Psoas muscle (tissue), 8 donors: Measurements from ENCODE around the gene CYP27B1. TPM values are rescaled to one million over a fixed set of nuclear protein-coding genes. Genes with fewer than 3 reads are reported as not detected.
A peak's percentile ranks its signal among the peaks of the same experiment; 100 is the strongest.

ENCODE experiments used
- ATAC-seq, 4 donors: fragments of 200-7000 bp; cut with Tn5 transposase; one replicate each; pipeline ENCODE4 v1.9.1; 2020; ENCODE audit warnings: moderate library complexity in 3 of 4, mild to moderate bottlenecking in 2 of 4
- DNase-seq, 2 donors: peaks; one replicate each; pipeline ENCODE4 v3.0.0-alpha.2; 2020
- H3K27ac ChIP-seq: fragments of 200-600 bp; one replicate; pipeline ENCODE4 v1.8.0; 2022
- H3K27me3 ChIP-seq, 3 donors: fragments of 200-600 bp in 1 of 3; one replicate each; pipeline versions ENCODE4 v1.6.1 to v1.8.0; 2013 to 2022; ENCODE audit warnings: low read length in 2 of 3, mild to moderate bottlenecking in 2 of 3, moderate library complexity in 1 of 3; ENCODE audit not compliant: insufficient read depth in 3 of 3
- H3K36me3 ChIP-seq, 2 donors: fragments of 200-600 bp in 1 of 2; one replicate each; pipeline versions ENCODE4 v1.6.1 to v1.8.0; 2013 to 2022; ENCODE audit warnings: low read depth in 1 of 2, mild to moderate bottlenecking in 1 of 2, moderate library complexity in 1 of 2; ENCODE audit not compliant: insufficient read depth in 1 of 2
- H3K4me1 ChIP-seq: fragments of 200-600 bp; one replicate; pipeline ENCODE4 v1.8.0; 2022
- H3K4me3 ChIP-seq: fragments of 200-600 bp; one replicate; pipeline ENCODE4 v1.8.0; 2022; ENCODE audit warnings: mild to moderate bottlenecking
- H3K9me3 ChIP-seq: fragments of 200-600 bp; one replicate; pipeline ENCODE4 v1.8.0; 2022
- CTCF ChIP-seq: fragments of 200-600 bp; IDR thresholded peaks from one replicate; pipeline ENCODE4 v1.8.0; 2022; ENCODE audit warnings: antibody characterized with exemption
- WGBS, 3 donors: extraction: QIAGEN DNeasy Blood & Tissue Kit; methylation state at CpG; one replicate each; pipeline versions ENCODE4 v1.1.6 to v1.1.7; 2013; 5-methylcytosine and 5-hydroxymethylcytosine counted together
- intact Hi-C, 2 donors: fragments of 100-400 bp; cut with DNase I; formaldehyde crosslinking; loops; one replicate each; pipeline versions ENCODE4 v1.11.0 to v1.14.2; 2022
- polyA plus RNA-seq, 3 donors: library from polyadenylated mRNA; stranded (reverse); fragments of 200-250 nt; gene quantifications; one replicate each; pipeline ENCODE4 v1.2.3, GENCODE V29; 2013
- total RNA-seq, 4 donors: library from RNA; stranded (reverse); fragmentation: NEBNext Ultra II Directional in 2 of 4; extraction: Animal tissue kit (Norgen Biotek cat#: 25700) in 2 of 4; gene quantifications; one replicate each; pipeline versions ENCODE4 v1.2.1 to v1.2.4, GENCODE V29; 2021 to 2023
- donor health status: healthy with polysubstance abuse.
- donor health status: DM: no; HTN: no; CAD: no; lungs with moderate emphysema.
- donor health status: Bipolar disorder and iron deficiency.
- donor health status: healthy.
- donor health status: DM: yes; HTN: yes; CAD: no.
- donor health status: DM: no; HTN: no; CAD: no.
- donor health status: DM: no; HTN: no; CAD: no.
- donor health status: DM: yes; HTN: yes; CAD: no.

Gene CYP27B1
- total and polyA plus RNA-seq, 7 donors = 0.06 to 0.54 (median 0.42) TPM; not detected in 2

GRCh38 chr12:57757771-57758170 is 9.1 kb downstream of the CYP27B1 start:
- H3K27me3 ChIP-seq = peaks cover 0 to 17% (median 1%) of the 10 kb centered on the region in 3 donors
- no peaks in the 10 kb centered on the region for H3K9me3 ChIP-seq
- no peak for TF ChIP-seq CTCF
- H3K36me3 ChIP-seq = peaks cover 0 to 21% of the 10 kb centered on the region in 2 donors
- H3K4me3 ChIP-seq = no peak overlapping the region
- ATAC-seq (no peak), DNase-seq (no peak)
- 87 to 91% (median 89%) methylated on average over 4 of the region's 4 CpGs for WGBS, 3 donors
- H3K27ac ChIP-seq = no peak overlapping the region
- intact Hi-C loops = no loop called here
- peaks cover 9% of the 10 kb centered on the region for H3K4me1 ChIP-seq

GRCh38 chr12:57756406-57757341 is 10.2 kb downstream of the CYP27B1 start:
- Histone ChIP-seq H3K4me3 (peak overlapping the region; percentile 72), H3K4me1 (peaks cover 9% of the 10 kb centered on the region), H3K36me3 (peaks cover 0 to 21% of the 10 kb centered on the region in 2 donors), H3K27ac (no peak overlapping the region), H3K27me3 (peaks cover 0 to 6% (median 0%) of the 10 kb centered on the region in 3 donors), H3K9me3 (no peaks in the 10 kb centered on the region)
- ATAC-seq (no peak), DNase-seq (peak in 1 of 2 donors; percentile 65)
- intact Hi-C loops = no loop called here
- WGBS, 3 donors = 61 to 68% (median 66%) methylated on average over 22 of the region's 22 CpGs
- TF ChIP-seq CTCF = peak; percentile 32

GRCh38 chr12:57755454-57756372 is 11.2 kb downstream of the CYP27B1 start:
- H3K36me3 ChIP-seq = peaks cover 3 to 23% of the 10 kb centered on the region in 2 donors
- WGBS, 3 donors = 3 to 5% (median 5%) methylated on average over 45 to 76 of the region's 76 CpGs
- intact Hi-C loops = no loop called here
- H3K4me1 ChIP-seq = peaks cover 18% of the 10 kb centered on the region
- H3K4me3 ChIP-seq = peak overlapping the region; percentile 72
- ATAC-seq = no peak
- DNase-seq = peak in 1 of 2 donors; percentile 62
- H3K27ac ChIP-seq = no peak overlapping the region
- H3K9me3 ChIP-seq = no peaks in the 10 kb centered on the region
- TF ChIP-seq CTCF = no peak
- peaks cover 0 to 4% (median 0%) of the 10 kb centered on the region in 3 donors for H3K27me3 ChIP-seq

GRCh38 chr12:57755194-57755453 is 11.8 kb downstream of the CYP27B1 start:
- no peak overlapping the region for H3K27ac ChIP-seq

More at GRCh38 chr12:57755194-57755453, 11.8 kb downstream of the CYP27B1 start:
- H3K36me3 ChIP-seq = peaks cover 5 to 29% of the 10 kb centered on the region in 2 donors
- H3K9me3 ChIP-seq = no peaks in the 10 kb centered on the region
- intact Hi-C loops = no loop called here
- WGBS, 3 donors = 0 to 1% (median 0%) methylated on average over 4 to 34 of the region's 34 CpGs
- peaks cover 24% of the 10 kb centered on the region for H3K4me1 ChIP-seq
- no peak for TF ChIP-seq CTCF
- DNase-seq = no peak
- ATAC-seq = no peak
- H3K27me3 ChIP-seq = peaks cover 0 to 4% (median 0%) of the 10 kb centered on the region in 3 donors
- H3K4me3 ChIP-seq = peak overlapping the region; percentile 72
